NCI-H2227 treated with DMSO at 0.1 percent for 48 hours (cell line): ENCODE measurements around the gene GPRIN2.
"Not testable (repeated sequence)": the region's sequence is repeated elsewhere in the genome, so short reads cannot be mapped to it uniquely, and the experiment has no call there.

Source experiments
- DNase-seq: peaks from one replicate; lab custom pipeline; 2025; lab: John Stamatoyannopoulos, UW

Gene GPRIN2

DNA sequence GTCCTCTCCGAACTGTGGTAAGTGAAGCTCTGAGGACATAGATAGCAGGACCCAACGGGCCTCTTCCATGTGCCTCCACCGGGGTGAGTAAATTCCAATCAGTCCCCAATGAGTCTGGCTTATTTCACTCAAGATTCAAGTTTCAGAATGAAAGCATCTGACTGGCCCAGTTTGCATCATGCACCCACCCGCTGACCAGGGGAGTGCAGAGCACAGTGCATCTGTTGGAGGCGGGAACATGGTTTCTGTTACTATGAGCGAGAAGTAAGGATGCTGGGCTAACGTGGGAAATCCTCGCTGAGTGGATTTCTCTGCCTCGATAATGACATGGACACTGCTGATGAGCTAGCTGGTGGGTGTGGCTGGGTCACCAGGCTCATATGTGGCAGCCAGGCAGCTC lies 10.7 kb upstream of the GPRIN2 start:
- not testable (repeated sequence) for DNase-seq

DNA sequence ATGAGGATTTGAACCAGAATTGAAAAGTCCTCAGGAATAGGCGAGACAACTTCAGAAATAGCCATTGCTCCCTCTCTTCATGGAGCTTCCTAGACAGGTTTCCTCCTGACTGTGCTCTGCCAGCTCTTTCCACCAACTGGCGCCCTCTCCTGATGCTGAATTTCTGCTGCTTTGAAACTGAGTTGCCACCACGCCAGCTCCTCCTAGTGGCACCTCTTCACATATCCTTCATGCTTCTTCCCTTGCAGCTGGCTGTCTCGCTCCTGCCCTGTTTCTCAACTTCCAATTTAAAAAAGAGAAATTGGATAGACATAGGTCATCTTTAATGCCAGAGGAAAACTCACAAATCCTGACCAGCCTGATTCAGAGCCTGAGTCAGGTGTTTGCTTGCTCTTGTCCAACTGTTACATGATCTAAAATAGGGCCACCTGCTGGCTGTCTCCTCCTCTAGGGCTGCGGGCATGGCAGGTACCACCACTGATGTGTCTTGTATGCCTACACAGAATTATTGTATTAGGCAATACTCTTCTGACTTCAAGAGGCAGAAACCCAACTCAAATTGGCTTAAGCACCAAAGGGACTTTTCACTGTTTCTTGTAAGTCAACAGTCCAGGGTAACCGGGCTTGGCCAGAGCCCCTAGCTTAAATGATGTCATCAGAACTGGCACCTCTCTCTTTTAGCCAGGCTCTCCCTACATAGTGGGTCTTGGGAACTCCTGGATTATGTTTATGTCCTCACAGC lies 9.3 kb upstream of the GPRIN2 start:
- DNase-seq, result peak; percentile 6

DNA sequence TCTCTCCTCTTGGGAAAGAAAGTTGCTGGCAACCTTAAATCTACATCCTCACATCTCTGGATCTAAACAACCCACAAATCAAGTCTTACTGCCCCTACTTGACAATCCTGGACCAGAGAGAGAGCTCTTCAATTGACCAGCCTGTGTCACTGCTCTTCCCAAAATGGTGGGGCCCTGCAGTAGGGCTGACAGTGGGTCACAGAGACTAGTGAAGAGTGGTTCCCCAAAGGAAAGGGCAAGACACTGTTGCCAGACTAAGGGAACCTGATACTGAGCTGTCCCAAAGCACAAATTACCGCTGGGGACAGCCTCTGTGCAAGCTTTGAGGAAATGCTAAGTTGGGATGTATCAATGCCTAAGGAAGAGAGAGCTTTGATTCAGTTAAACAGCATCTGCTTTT lies 4.5 kb upstream of the GPRIN2 start:
- no peak for DNase-seq

DNA sequence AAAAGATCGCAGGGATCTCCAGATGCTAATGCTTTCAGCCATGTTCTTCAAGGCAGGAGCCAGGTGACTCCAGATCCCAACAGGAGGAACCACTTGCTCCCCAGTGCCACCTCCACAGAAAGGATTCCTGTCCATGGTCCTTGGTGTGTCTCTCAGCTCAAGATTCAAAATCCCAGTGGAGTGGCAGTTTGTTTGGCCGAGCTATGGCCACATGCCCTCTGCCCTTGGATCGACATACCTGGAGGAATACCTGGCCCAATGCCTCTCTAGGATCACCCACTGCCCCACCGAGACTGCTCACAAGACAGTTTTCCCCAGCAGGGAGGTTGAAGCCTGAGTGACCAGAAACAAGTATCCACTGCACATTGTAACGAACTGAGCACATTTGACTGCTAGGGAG lies 3.9 kb upstream of the GPRIN2 start:
- DNase-seq, result no peak

DNA sequence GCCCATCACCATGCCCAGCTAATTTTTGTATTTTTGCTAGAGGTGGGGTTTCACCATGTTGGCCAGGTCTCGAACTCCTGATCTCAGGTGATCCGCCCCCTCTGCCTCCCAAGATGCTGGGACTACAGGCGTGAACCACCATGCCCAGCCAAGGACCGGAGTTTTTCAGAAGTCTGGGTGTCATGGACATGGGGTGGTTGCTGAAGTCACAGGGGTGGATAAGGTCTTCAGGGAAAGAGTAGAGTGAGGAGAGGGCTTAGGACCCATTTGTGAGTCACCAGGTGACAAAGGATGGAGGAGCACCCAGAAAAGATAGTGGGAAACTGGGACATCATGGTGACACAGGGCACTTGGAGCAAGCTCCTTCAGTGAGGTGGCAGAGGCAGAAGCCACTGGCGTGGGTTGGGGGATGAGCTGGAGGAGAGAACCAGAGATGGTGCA lies 2.8 kb upstream of the GPRIN2 start:
- no peak for DNase-seq

DNA sequence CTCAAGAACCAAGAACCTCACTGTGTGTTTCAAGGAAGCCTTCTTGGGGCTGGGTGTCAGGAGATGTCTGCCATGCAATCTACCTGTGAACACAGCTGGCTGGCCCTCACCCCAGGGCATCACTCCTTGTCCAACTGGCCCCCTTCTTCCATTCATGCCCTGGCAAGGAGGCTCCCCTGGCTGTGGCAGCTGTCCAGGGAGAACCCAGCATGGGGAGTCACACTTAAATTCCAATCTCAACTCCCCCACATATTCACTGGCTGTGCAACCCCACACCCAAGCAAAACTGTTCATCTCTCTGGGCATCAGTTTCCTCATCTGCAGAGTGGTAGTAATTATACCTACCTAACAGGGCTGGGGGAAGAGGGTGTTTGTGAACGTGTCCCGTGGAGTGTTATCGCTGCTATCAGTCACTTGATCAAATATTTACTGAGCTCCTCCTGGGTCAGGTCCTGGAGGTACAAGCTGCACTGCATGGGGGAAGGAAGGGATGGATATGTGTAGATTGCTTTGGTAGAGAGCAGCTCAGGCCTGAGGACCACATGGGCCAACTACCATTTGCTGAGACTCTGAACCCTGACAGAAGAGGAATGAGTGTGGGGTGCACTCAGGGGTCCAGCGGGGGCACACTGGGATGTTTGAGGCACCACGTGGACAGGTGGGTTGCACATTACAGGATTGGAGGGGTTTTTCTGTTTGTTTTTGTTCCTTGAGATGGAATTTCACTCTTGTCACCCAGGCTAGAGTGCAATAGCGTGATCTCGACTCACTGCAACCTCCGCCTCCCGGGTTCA lies 2.1 kb upstream of the GPRIN2 start:
- DNase-seq, result no peak

DNA sequence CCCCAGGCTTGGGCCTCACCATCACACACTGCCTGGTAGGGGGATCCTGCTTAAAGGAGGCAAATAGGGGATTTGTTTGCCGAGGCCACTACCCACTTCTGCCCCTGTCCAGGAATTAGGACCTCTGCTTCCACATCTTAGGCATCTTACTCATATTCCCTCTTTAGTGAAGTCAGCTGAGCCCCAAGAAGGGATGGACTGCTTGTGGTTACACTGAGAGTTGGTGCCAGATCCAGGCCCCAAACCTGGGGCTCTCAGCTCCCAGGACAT lies 1.6 kb upstream of the GPRIN2 start:
- DNase-seq, result no peak

DNA sequence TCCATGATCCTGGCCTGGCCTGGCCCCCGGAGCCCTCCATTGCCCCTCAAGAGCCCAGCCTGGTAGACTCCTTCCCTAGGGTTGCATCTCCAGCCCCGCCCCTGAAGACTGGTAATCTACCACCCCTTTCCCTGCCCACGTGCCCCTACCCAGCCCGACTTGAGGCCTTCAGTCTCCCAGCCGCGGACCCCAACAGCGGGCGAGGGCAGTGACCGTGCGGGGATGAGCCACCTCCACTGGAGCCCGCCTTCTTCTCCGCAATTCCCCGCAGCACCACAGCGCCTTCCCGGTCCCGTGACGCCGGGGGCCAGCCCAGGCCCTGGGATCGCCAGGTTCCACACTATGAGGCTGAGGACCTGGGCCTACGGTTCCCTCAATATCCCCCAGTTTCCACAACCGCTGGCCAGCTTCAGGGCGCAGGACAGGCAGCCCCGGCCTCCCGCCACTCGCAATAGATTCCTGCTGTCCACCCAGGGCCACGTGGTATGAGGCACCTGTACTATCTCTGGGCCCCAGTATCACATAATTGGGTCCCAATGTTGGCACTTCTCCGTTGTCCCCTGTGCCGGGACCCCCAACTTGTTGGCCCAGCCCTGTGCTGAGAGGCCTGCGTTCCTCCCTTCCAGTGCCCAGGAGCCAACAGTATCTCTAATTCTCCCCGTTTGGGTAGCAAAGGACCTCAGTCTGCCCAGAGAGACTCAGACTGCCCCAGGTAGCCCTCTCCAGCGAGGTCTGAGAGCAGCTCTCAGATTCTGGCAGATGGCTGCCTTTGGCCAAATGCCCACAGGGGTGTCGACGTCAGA lies 1.1 kb upstream of the GPRIN2 start:
- no peak for DNase-seq

DNA sequence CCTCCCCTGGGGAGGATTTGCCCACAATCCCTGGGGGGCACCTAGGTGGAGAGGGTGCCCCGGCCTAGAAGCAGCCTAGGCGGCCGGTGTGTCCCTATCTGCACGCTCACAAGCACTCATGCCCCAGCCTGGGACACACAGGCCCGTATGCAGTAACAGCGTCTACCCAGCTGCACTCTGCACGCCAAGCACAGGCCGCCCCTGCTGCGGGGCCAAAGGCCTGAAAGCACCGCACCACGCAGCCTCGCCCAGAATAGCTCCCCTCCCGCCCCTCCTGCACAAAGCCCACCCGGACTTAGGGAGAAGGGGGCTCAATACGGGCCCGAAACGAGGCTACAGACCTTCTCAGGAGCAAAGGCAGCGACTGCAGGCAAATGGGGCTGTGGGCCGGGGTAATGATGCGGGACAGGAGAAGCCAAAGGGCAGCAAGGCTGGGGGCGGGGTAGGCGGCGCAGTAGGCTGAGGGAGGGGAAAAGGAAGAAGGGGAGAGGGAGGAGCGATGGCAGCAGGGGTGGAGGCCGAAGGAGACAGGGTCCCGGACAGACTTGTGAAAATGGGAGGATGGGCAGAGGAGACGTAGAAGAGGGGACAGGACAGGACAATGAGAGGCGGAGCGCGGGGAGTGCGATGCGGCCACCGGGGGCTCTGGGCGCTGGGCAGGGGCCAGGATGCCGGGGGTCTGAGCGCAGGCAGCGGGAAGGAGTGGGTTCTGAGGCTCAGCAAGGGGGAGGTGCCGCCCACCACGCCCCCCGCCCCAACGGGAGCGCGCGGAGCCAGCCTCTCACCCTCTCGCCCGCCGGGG lies 544 bp downstream of the GPRIN2 start:
- peak; percentile 3 for DNase-seq

DNA sequence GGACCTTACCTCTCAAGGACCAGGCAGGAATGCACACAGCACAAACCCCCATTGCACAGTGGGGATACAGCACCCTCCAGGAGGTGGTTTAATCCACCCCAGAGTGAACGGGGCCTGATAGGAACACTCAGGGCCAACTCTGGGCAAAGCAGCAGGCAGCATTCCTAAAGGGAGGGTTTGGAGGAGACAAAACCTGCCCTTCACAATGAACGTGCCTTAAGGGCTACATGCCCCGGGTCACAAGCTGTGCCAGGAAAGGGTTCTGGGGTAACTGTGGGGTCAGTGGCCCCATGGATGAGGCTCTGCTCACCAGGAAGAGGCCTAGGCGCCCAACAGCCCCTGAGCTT lies 1.1 kb downstream of the GPRIN2 start:
- no peak for DNase-seq

DNA sequence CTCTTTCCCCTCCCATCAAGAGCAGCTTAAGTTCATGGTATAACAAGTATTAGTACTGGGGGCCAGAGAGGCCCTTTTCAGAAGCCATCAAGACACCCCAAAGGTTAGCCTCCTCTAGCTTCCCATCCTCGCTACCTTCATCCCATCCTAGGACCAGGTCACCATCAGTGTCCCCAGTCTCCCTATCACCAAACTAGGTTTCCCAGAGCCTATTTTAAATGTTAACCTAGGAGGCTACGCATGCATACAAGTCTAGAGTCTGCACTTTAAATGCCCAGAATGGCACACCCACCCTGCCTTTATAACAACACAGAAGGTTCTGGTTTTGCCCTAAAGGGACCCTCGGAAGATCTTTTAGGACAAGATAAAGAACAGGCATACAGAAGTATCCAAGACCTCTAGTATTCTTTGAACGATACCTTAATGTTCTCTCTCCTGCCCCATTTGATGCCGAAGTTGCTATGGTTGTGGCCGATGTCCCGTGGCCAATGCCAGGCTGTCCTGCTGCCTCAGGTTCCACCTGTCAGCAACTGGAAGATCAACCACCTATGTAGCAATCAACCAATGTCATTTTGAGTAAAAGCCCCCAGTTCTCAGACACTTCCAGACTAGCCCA lies 2.2 kb downstream of the GPRIN2 start:
- no peak for DNase-seq

DNA sequence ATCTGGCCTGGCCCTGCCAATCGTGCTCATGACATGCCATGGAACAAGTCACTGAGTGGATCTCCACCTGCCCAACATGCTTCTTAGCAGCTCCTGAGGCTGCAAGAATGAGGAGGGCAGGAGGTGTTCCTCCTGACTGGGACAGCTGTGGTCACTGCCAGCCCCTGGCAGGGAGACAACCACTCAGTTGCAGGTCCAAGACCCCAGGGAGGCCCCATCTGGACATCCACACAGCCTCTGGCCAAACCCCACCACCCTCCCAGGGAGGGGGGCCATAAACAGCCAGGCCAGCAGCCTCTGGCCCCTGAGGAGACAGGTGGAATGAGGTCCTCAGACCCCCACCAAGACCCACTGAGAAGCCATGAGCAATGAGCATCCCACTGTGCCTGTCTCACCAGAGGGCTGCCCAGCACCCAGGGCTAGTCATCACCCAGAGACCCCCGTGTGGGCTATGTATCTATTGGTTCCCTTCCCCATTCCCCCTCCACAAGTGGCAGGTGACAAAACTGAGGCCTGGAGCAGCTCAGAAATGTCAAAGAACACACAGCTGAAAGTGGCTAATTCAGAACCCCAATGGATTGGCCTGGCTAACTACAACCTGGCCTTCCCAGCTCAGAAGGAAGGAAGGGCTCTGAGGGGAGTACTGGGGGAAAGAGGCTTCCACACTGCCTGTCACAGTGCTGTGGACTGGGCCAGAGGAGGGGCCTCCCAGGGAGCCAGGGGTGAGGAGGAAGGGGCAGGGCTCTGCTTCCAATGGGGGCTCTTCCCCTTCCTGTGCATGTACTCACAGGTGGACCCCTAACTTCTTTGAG lies 3.0 kb downstream of the GPRIN2 start:
- no peak for DNase-seq

DNA sequence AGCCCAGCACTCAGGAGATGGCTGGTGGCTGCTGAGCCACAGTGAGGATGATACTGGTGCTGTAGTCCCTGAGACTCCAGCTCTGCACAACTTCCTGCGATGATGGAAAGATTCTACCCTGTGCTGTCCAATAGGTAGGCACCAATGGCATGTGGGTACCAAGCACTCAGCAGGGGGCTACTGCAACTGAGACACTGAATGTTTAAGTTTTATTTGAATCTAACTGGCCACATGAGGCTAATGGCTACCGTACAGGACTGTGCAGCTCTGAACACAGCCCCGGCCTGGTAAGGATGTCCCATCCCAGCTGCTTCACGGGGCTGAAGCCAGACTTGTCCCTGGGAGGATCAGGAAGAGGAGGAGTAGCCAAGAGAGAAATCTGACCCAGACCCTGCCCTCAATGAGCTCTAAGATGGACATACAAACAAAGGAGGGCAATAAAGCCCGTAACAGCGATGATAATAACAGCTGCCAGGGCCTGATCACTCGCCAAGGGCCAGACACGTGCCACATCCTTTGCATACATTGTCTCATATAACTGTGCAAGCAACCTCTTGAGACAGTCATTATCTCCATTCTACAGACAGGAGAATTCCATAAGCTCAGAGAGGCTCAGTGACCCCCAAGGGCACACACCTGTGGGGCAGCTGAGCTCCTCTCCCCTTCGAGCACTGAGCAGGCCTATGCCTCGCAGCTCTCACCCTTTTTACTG lies 3.8 kb downstream of the GPRIN2 start:
- DNase-seq, result no peak

DNA sequence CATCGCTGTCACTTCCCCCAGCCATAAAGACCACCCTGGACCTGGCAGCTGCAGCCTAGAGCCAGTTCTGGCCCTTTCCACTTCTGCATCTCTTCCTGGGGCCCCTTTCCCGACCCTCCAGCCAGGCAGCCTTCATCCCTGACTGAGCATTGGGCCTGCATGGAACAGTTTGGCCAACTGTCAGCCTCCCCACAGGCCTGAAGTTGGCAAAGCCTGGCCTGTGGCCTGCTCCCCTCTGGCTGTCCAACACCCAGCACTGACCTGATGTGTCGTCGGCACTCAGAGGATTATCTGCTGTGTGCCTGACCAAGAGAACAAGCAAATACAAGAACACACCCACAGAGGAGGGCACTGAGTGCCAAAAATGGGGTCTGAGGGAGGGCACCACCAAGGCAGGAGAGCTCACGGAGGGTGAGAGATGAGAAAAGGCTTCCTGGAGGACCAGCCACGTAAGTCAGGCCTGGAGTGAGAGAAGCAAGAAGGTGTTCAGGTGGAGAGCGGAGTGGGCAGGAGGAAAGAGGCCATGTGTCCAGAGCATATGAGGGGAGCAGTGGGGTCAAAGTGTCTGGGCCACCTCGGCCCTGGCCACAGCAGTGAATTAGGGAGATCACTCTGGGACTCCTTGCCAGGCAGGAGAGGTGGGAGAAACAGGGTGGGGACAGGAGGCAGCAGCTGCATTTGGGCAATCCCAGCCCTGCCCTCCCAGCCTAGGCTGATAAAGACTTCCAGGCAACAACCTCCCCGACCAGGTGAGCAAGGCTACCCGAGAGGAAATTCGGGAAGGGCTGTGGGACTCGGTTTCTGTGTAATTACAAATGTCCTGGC lies 4.5 kb downstream of the GPRIN2 start:
- no peak for DNase-seq

DNA sequence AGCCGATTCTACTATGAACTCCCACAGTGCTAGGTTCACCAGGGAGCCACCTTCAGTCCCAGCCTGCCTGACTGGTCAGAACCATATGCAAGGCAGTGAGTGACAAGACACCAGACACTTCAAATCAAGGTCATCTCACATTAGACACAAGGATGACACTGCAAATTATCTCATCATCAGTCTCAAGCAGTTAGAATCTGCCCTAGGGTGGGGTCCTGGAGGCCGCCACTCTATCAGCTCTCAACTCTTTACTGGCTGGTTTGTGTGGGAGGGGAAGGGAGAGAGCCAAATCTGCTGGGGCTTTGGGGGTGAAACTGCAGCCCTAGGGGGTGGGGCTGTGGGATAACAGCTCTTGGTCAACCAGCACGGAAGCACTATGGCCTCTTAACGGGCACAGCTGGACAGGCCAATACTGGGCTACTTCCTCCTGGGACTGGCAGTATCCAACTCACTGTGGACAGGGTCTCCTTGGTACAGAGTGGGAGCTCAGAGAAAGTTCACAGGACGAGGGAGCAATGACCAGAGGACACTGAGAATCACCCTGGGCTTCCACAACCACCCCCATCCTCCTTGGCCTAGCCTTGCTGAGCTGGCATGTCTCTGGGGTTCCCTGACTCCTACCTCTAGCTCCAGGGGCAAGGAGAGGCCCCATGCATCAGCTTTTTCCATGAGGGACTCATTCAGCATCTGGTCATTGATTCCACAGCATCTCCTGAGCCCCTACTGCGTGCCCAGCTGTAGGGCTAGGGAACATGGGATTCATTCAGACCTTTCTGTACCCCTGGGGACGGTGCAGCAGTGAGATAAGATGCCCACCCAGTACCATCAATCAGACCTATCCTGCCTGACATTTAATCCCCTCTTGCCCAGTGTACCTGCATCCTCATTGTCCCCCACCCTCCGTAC lies 5.4 kb downstream of the GPRIN2 start:
- no peak for DNase-seq

DNA sequence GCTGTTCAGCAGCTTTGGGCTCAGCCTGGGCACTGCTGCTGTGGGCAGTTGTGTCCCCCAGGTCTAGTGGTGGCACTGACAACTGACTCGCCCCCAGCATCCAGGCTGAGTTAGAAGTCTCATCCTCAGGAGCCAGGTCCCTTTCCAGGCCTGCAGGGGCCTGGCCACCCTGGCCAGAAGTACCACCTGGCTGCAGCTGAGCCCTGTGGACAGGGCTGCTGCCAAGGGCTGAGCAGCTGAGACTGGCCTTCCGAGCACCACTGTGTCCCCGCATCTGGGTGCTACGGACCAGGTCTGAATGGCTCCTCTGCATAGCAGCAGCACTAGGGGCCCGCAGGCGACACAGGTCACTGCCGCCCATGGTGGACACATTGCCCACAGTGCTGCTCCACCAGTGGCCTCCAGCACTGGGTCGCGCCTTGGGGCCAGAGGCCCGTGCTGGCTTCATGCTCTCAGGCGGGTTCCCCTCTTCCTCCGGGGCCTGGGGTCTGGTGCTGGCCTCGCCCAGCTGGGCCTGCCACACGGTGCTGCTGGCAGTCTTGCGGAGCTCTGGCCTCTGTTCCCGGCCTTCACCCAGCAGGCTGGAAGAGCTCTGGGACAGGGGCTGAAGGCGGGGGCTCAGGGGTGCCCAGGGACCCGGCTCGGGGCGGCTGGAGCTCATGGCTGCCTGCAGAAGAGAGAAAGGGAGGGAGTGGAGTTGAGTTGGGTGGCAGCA lies 6.2 kb downstream of the GPRIN2 start:
- DNase-seq, result no peak

DNA sequence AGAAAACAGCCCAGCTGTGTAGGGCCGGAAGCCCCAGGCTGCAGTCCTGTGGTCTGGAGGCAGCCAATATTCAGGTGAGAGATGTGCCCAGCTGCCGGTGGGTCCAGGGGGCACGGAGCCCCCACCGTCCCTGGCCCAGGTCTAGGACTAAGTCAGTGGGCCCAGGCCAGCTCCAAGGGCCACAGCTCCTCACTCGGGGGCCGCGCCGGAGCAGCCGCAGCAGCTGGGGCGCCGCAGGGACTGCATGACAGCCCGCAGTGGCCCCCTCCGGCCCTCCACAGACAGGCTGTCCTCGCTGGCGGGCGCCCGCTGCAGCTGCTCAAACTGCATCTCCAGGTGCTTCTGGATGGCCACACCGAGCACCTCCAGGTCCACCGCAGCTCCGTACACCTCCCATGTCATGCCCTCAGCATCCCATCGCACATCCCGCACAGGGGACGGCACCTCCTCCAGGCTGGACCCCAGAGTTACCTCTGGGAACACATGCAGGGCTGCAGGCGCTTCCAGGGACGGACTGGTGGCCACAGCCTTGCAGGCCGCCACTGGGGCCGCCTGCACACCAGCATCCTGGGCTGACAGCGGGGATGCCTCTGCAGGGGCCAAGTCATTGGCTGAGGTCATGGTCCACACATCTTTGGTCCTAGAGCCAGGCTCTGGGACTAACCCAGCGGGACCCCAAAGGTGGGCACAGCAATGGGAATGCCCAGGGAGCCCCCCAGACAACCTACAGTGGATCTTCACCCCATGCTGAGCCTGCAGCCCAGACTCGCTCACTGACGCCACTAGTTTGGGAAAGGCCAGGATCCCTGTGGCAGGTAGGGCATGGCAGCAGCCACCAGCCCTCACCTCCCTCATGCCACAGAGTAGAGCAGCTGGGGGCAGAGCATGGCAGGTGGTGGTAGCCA lies 7.0 kb downstream of the GPRIN2 start:
- no peak for DNase-seq
